Muscle layer of colon (tissue), 2 donors: ENCODE results near the gene NCKIPSD.

Source experiments
- H3K27ac ChIP-seq: one replicate; pipeline ENCODE4 v1.7.0; 2013; ENCODE audit warnings: low read depth, mild to moderate bottlenecking, low read length, moderate library complexity
- H3K27me3 ChIP-seq, 2 donors: one replicate each; pipeline ENCODE4 v1.7.0; 2013; ENCODE audit warnings: low read length in 2 of 2, mild to moderate bottlenecking in 2 of 2; ENCODE audit not compliant: insufficient read depth in 2 of 2, control insufficient read depth in 1 of 2
- H3K36me3 ChIP-seq: one replicate; pipeline ENCODE4 v1.7.0; 2013; ENCODE audit warnings: mild to moderate bottlenecking, low read length; ENCODE audit not compliant: insufficient read depth
- H3K4me1 ChIP-seq: one replicate; pipeline ENCODE4 v1.7.0; 2013; ENCODE audit warnings: mild to moderate bottlenecking, low read length; ENCODE audit not compliant: insufficient read depth
- H3K4me3 ChIP-seq, 2 donors: one replicate each; pipeline ENCODE4 v1.7.0; 2013; ENCODE audit warnings: low read length in 2 of 2, low read depth in 1 of 2, mild to moderate bottlenecking in 1 of 2, moderate library complexity in 1 of 2
- H3K9ac ChIP-seq: one replicate; pipeline ENCODE4 v1.7.0; 2013; ENCODE audit warnings: low read length
- H3K9me3 ChIP-seq: one replicate; pipeline ENCODE4 v1.7.0; 2013; ENCODE audit warnings: mild to moderate bottlenecking, low read length
- donor health status: abdominal sarcoma.
- donor health status: Adenocarcinoma of cecum.

NCKIPSD gene

GRCh38 chr3:48652923-48653715 lies 32.6 kb downstream of the NCKIPSD start:
- Histone ChIP-seq H3K9ac (no peak overlapping the region), H3K27me3 (peaks cover 0 to 11% of the 10 kb centered on the region in 2 donors), H3K9me3 (no peaks in the 10 kb centered on the region), H3K27ac (no peak overlapping the region), H3K4me1 (peaks cover 4% of the 10 kb centered on the region), H3K4me3 (no peak overlapping the region), H3K36me3 (no peaks in the 10 kb centered on the region)

- Histone ChIP-seq H3K27me3 (no peaks in the 10 kb centered on the region), H3K27ac (no peak overlapping the region), H3K36me3 (no peaks in the 10 kb centered on the region), H3K9me3 (no peaks in the 10 kb centered on the region), H3K4me3 (no peak overlapping the region), H3K9ac (no peak overlapping the region), H3K4me1 (peaks cover 4% of the 10 kb centered on the region)
Observed at GRCh38 chr3:48651771-48652170, 33.9 kb downstream of the NCKIPSD start.

- Histone ChIP-seq H3K9me3 (no peaks in the 10 kb centered on the region), H3K4me3 (no peak overlapping the region), H3K27me3 (no peaks in the 10 kb centered on the region), H3K9ac (no peak overlapping the region), H3K27ac (no peak overlapping the region), H3K4me1 (peaks cover 4% of the 10 kb centered on the region), H3K36me3 (no peaks in the 10 kb centered on the region)
Observed at GRCh38 chr3:48650723-48651122, 35.0 kb downstream of the NCKIPSD start.

DNA sequence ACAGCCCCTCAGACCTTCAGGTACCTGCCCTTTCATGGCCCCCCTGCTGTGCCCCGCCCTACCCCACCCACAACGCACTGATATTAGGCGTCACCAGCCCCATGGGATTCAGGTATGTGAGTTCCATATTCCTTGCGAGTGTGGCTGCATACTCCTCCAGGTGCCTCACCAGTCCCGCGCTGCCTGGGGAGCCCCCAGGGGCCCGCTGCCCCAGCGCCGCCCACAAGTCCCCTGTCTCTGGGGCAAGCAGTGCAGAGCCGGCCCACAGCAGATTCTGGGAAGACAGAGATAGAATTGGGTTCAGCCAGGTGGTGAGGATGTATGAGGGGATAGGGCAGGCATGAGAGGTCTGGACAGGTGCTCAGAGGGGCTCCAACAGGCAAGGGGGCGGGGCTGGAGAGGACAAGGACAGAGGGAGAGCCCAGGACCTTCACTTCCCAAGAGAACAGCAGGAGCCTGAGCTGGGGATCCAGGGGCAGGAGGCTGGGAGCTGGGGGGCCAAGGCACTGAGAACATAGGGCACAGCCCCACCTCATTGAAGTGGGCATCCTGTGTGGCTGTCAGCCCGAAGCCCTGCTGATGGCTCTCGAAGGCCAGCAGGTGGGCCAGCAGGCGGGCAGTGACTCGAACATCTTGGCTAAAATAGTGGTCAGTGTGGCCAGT lies 37.4 kb downstream of the NCKIPSD start:
- Histone ChIP-seq H3K9me3 (no peaks in the 10 kb centered on the region), H3K4me1 (no peaks in the 10 kb centered on the region), H3K9ac (no peak overlapping the region), H3K27me3 (no peaks in the 10 kb centered on the region), H3K36me3 (no peaks in the 10 kb centered on the region), H3K27ac (no peak overlapping the region), H3K4me3 (no peak overlapping the region)

DNA sequence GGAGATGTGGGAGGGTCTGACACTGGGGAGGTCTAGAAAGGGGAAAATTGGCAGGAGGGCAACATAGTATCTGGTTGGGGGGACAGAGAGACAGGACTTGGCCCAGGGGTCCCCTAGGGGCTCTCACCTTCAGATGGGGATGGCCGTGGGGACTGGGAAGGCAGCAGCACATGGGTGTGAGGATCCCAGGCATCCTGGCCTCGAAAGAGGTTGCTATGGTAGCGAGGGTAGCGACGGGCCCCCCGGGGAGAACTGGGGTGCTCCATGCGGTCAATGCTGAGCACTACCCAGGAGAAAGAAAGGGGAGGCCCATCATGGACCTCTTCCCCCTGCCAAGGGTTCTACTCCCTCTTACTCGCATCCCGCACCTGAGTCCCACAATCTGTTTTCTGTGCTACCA lies 38.0 kb downstream of the NCKIPSD start:
- Histone ChIP-seq H3K9me3 (no peaks in the 10 kb centered on the region), H3K9ac (no peak overlapping the region), H3K4me1 (no peaks in the 10 kb centered on the region), H3K36me3 (no peaks in the 10 kb centered on the region), H3K27me3 (no peaks in the 10 kb centered on the region), H3K27ac (no peak overlapping the region), H3K4me3 (no peak overlapping the region)

GRCh38 chr3:48644898-48645760 lies 40.6 kb downstream of the NCKIPSD start:
- Histone ChIP-seq H3K4me3 (no peak overlapping the region), H3K36me3 (no peaks in the 10 kb centered on the region), H3K4me1 (no peaks in the 10 kb centered on the region), H3K27me3 (no peaks in the 10 kb centered on the region), H3K9ac (no peak overlapping the region), H3K27ac (no peak overlapping the region), H3K9me3 (no peaks in the 10 kb centered on the region)

DNA sequence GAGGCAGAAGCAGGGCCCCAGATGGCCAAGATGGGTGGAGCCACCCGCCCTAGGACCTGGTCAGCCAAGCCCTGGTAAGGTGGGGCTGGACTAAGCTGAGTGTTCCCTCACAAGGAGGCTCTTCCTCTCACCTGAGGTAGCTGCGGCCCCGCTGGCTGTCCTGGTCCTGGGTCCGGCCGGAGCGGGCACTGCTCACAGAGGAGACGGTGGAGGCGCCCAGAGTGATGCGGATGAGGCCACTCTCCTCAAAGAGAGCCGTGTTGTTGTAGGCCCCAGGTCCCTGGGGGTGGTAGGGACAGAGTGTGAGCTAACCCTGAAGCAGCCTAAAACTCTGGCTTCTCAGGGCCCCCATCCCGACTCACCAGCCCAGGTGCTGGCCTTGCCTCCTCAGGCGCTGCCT lies 43.1 kb downstream of the NCKIPSD start:
- H3K4me1 ChIP-seq = no peaks in the 10 kb centered on the region
- H3K9ac ChIP-seq = no peak overlapping the region
- no peak overlapping the region for H3K4me3 ChIP-seq
- H3K36me3 ChIP-seq = no peaks in the 10 kb centered on the region
- H3K27ac ChIP-seq = no peak overlapping the region
- no peaks in the 10 kb centered on the region for H3K9me3 ChIP-seq
- no peaks in the 10 kb centered on the region for H3K27me3 ChIP-seq

- H3K36me3 ChIP-seq = no peaks in the 10 kb centered on the region
- H3K9ac ChIP-seq = no peak overlapping the region
- no peaks in the 10 kb centered on the region for H3K27me3 ChIP-seq
- H3K4me3 ChIP-seq = no peak overlapping the region
- H3K9me3 ChIP-seq = no peaks in the 10 kb centered on the region
- no peak overlapping the region for H3K27ac ChIP-seq
- peaks cover 2% of the 10 kb centered on the region for H3K4me1 ChIP-seq
Observed at GRCh38 chr3:48641396-48641795, 44.3 kb downstream of the NCKIPSD start.

DNA sequence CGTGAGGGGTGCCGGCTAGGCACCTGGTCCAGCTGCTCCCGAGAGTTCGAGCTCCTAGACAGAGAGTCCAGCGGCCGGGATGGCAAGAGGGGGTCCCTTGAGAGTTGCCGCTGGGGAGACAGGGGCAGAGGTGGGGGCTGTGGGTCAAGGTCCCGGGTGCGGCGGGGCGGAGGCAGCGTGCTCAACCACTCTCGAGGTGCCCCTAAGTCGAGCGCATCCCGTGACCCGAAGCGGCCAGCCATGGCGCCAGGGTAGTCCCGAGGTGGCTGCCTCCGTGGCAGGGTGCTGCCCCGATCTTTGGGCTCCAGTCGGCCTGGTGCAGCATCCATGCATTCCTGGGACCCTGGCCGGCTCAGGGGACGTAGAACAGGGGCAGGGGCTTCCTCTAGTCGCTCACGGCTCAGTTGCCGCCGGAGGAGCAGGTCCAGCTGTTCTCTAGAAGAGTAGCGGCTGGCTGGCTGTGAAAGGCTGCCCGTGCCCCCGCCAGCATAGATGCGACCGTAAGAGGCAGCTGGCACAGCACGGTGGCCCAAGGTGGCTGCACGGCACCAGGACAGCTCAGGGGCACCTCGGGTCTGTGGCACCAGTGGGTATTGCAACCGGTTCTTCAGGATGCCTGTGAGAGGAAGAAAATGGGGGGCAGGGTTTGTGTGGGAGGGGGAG lies 45.6 kb downstream of the NCKIPSD start:
- Histone ChIP-seq H3K9me3 (no peaks in the 10 kb centered on the region), H3K27me3 (no peaks in the 10 kb centered on the region), H3K27ac (no peak overlapping the region), H3K9ac (no peak overlapping the region), H3K4me1 (peaks cover 8% of the 10 kb centered on the region), H3K4me3 (no peak overlapping the region), H3K36me3 (no peaks in the 10 kb centered on the region)

DNA sequence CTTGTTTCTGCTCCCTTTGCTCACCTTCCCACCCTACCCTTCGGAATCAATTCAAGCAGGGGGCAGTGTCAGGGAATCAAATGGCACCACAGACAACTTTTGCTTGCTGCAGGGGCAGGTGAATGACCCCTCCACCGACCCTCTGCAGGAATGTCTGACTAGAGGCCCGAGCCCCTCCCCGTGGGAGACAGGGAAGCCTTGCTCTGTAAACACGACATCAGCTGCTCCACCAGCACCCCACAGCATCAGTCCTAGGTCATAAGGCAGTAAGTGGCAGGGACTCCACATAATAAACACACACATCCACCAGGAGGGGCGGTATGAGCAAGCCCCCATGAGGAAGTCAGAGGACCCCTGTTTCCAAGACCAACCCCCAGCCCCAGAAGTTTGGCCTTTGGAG lies 48.4 kb downstream of the NCKIPSD start:
- no peak overlapping the region for H3K27ac ChIP-seq
- no peak overlapping the region for H3K9ac ChIP-seq
- H3K4me3 ChIP-seq = no peak overlapping the region
- H3K36me3 ChIP-seq = peaks cover 6% of the 10 kb centered on the region
- no peaks in the 10 kb centered on the region for H3K9me3 ChIP-seq
- H3K27me3 ChIP-seq = no peaks in the 10 kb centered on the region
- peaks cover 18% of the 10 kb centered on the region for H3K4me1 ChIP-seq

DNA sequence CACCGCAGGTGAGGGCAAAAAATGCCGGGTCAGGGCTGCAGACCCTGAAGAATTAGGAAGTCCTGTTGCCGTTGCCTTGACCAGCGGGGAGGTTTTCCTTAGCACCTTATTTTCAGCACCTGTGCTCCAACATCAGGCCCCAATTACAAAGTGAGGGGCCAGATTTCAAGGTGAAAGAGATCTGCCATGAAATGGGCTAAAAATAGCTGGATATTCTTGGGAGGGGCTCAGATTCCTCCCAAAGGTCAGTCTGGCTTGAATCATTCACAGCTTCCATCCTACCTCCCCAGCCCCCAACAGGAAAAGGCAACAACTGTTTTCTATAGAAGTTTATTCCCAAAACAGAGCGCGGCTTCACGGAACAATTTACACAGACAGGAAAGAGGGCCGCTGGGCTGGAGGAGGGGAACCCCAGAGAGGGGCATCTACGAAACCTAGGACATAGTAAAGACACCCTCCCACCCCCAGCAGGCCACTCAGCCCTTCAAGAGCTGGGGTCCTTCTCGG lies 49.5 kb downstream of the NCKIPSD start:
- Histone ChIP-seq H3K27ac (peak overlapping the region; percentile 74), H3K27me3 (no peaks in the 10 kb centered on the region), H3K9me3 (no peaks in the 10 kb centered on the region), H3K36me3 (peaks cover 13% of the 10 kb centered on the region), H3K4me1 (peaks cover 18% of the 10 kb centered on the region), H3K9ac (peak overlapping the region; percentile 41), H3K4me3 (peak overlapping the region; percentile 84 to 96)
